Thoracic aorta (tissue), 2 donors: ENCODE results near the gene CEP72. TPM values are rescaled to one million over a fixed set of nuclear protein-coding genes. Genes with fewer than 3 reads are reported as not detected.

Source experiments
- ATAC-seq: fragments of 150-250 bp; one replicate; pipeline ENCODE4 v1.8.0; 2017; ENCODE audit warnings: low read depth; ENCODE audit not compliant: insufficient number of reproducible peaks, low FRiP score
- DNase-seq: peaks from one replicate; pipeline ENCODE4 v3.0.0-alpha.2; 2020; ENCODE audit warnings: low spot score
- H3K27ac ChIP-seq, 2 donors: fragments of 200-600 bp; sonication (generic); 1 replicate in 1 of 2; 2 replicates in 1 of 2; pipeline ENCODE4 v1.5.1; 2016; ENCODE audit warnings: mild to moderate bottlenecking in 2 of 2, moderate library complexity in 2 of 2
- H3K27me3 ChIP-seq: fragments of 200-600 bp; sonication (generic); replicated peaks from 2 replicates; pipeline ENCODE4 v1.6.0; 2016; ENCODE audit warnings: mild to moderate bottlenecking; ENCODE audit not compliant: insufficient read depth
- H3K36me3 ChIP-seq: fragments of 200-600 bp; sonication (generic); one replicate; pipeline ENCODE4 v1.5.1; 2016
- H3K4me1 ChIP-seq, 2 donors: fragments of 200-600 bp; sonication (generic); 1 replicate in 1 of 2; 2 replicates in 1 of 2; pipeline versions ENCODE4 v1.5.1 to v1.6.0; 2016; ENCODE audit warnings: low read depth in 2 of 2, mild to moderate bottlenecking in 1 of 2; ENCODE audit not compliant: control insufficient read depth in 1 of 2
- H3K4me3 ChIP-seq: fragments of 200-600 bp; sonication (generic); 2 replicates; pipeline ENCODE4 v1.5.1; 2016; ENCODE audit warnings: mild to moderate bottlenecking
- H3K9me3 ChIP-seq: fragments of 200-600 bp; sonication (generic); 2 replicates; pipeline ENCODE4 v1.5.1; 2016
- CTCF ChIP-seq: fragments of 200-600 bp; sonication (generic); IDR thresholded peaks from one replicate; pipeline ENCODE4 v1.5.1; 2019; ENCODE audit warnings: antibody characterized with exemption
- total RNA-seq, 2 donors: library from RNA; depleted of rRNA; stranded (reverse); fragments of >200 nt; gene quantifications; one replicate each; pipeline versions ENCODE4 v1.1.0 to v1.2.3, GENCODE V29; 2016

Gene CEP72
- total RNA-seq, 2 donors from 2014 or later: 0.68 to 2.0 TPM

DNA sequence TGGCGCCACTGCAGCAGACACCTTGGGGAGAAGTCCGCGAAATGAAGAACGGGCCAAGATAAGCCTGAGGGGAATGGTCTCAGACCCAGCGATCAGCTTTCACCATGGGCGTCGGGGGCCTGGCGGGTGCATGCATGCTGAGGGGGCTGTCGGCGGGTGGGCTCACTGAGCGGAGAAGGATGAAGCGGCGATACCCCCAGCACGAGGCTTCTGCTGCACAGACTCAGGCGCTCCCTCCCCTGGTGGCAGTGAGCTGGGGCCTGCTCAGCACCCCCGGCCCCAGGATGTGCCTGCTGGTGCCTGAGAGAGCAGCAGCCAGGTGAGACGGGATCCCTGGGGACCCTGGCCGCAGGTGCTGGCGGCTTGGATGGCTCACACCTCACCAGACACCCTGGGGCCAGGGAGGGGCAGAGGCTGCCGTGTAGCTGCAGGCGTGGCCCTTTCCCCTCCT, 31.2 kb downstream of the CEP72 start:
- TF ChIP-seq CTCF: no peak
- DNase-seq (no peak), ATAC-seq (no peak)
- Histone ChIP-seq H3K27ac (no peak overlapping the region), H3K9me3 (no peaks in the 10 kb centered on the region), H3K4me3 (no peak overlapping the region), H3K4me1 (no peaks in the 10 kb centered on the region), H3K36me3 (peaks cover 7% of the 10 kb centered on the region), H3K27me3 (no peaks in the 10 kb centered on the region)

DNA sequence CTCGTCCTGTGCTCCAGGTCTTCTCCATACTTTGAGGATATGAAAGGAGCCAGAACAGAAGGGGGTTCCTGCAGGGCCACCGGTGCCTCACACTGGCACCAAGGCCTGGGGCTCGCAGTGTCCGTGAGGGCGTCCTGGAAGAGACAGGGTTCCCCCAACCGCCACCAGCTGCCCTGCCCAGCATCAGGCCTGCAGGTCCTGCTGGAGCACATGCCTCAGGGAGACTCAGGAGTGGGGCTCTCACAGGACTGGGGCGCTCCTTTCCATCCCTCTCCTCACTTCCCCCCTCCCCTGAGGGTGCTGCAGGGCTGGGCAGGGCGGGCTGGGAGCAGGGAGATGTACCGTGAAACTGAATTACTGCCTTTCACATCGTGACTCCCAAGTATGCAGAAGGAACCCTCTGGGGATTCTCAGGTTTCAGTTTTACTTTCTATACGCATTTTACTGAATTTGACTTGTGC, 31.7 kb downstream of the CEP72 start:
- peaks cover 7% of the 10 kb centered on the region for H3K36me3 ChIP-seq
- no peak overlapping the region for H3K4me3 ChIP-seq
- H3K27me3 ChIP-seq: no peaks in the 10 kb centered on the region
- TF ChIP-seq CTCF: no peak
- no peak for ATAC-seq
- no peaks in the 10 kb centered on the region for H3K4me1 ChIP-seq
- H3K9me3 ChIP-seq: no peaks in the 10 kb centered on the region
- DNase-seq: no peak
- no peak overlapping the region for H3K27ac ChIP-seq

DNA sequence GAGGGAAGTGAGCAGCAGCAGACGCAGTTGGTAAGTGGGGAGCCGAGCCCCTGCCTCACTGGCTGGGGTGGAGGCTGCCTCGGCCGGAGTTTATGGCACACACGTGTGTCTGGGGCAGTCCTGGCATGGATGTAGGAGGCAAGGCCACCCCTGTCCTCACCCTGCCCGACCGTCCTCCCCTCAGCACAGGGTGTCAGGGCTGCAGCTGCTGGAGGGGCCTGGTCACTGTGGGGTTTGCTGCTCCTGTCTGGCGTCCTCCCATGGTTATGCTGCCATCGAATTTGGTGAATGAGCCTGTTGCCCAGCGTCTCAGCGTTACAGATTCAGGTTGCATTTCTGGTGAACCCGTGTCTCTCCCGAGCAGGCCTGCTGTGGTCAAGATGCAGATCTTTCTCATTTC, 32.4 kb downstream of the CEP72 start:
- DNase-seq: no peak
- no peak for TF ChIP-seq CTCF
- peaks cover 7% of the 10 kb centered on the region for H3K36me3 ChIP-seq

GRCh38 chr5:644971-645370, 32.8 kb downstream of the CEP72 start:
- no peak for ATAC-seq
- no peaks in the 10 kb centered on the region for H3K9me3 ChIP-seq
- H3K27me3 ChIP-seq: no peaks in the 10 kb centered on the region
- H3K27ac ChIP-seq: no peak overlapping the region
- no peak overlapping the region for H3K4me3 ChIP-seq
- no peak for DNase-seq
- peaks cover 7% of the 10 kb centered on the region for H3K36me3 ChIP-seq
- no peak for TF ChIP-seq CTCF
- H3K4me1 ChIP-seq: no peaks in the 10 kb centered on the region

More for the DNA sequence above, 32.4 kb downstream of the CEP72 start:
- Histone ChIP-seq H3K4me1 (no peaks in the 10 kb centered on the region), H3K4me3 (no peak overlapping the region), H3K9me3 (no peaks in the 10 kb centered on the region), H3K27ac (no peak overlapping the region), H3K27me3 (no peaks in the 10 kb centered on the region)
- no peak for ATAC-seq

DNA sequence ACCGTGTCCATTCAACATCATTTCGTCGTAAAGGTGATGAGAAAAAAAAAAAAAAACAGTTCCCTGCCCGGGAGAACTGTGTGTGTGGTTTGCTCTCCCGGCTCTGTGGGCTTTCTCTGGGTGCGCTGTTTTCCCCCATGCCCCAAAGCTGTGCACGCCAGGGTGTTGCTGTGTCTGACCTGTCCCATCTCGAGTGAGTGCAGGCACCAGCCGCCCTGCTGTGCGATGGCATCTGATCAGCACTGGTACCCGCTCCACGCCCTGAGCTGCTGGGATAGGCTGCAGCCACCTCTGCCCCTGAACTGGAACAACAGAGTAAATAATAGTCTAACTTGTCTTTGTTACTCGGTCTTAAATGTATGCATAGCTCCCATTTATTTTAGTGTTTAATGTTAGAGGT, 33.3 kb downstream of the CEP72 start:
- no peak for DNase-seq
- TF ChIP-seq CTCF: no peak
- ATAC-seq: no peak
- Histone ChIP-seq H3K27me3 (no peaks in the 10 kb centered on the region), H3K9me3 (no peaks in the 10 kb centered on the region), H3K4me1 (no peaks in the 10 kb centered on the region), H3K27ac (no peak overlapping the region), H3K4me3 (no peak overlapping the region), H3K36me3 (peaks cover 7% of the 10 kb centered on the region)
